Measurements from ENCODE around the gene ITGA8.
"Not testable (repeated sequence)": the region's sequence is repeated elsewhere in the genome, so short reads cannot be mapped to it uniquely, and the experiment has no call there.

ITGA8 gene

DNA sequence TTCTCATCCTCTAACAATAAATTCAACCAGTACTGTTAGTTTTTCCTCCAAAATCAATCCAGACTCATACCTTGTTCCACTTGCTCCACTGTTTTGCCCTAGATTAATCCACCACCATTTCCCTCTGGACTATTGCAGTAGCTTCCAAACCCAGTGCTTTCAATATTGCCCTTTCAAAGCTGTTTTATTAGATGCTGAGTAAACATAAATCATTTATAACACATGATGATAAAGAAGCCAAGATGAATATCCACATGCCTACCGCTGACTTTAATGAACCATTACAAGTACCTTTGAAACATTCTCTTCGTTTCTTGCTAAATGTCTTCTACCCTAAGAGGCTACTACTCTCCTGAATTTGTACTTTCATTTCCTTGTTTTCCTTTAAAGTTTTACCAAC is 174.5 kb downstream of the ITGA8 start:
- no peak for DNase-seq

- DNase-seq = no peak
Measured at GRCh38 chr10:15543994-15544393, 175.7 kb downstream of the ITGA8 start.

DNA sequence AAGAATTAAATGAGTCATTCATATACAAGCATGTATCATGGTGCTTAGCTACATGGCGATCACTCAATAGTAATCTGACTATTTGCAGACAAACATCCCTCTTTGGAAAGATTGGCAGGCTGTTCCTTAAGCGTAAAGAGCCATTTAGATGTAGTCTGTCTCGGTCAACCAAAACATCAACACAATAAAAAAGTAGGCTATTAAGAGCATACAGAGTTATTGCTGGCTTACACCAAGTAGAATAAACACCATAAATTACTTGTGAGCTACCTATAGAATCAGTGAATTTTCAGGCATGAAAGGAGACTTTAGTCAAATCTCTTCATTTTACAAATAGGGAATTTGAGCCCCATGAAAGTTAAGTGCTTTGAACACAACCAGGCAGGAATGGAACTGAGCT is 176.9 kb downstream of the ITGA8 start:
- no peak for DNase-seq

DNA sequence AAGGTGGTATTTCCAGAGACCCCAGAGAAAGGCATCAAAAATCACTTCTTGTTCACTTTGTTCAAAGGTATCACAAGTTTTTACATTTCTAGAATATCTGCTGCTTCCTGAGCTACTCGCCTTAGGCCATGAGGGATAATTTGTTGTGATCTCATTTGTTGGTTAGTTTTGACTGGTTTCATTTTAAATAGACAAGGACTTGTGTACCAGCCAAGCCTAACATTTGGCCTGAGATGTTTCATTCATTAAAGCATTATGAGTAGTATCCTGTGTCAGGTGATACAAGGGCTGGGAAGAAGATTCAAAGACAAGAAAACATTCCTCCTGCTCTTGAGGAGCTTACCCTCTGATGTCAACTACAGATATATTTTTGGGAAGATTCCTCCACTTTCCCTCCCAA is 178.3 kb downstream of the ITGA8 start:
- DNase-seq = no peak

DNA sequence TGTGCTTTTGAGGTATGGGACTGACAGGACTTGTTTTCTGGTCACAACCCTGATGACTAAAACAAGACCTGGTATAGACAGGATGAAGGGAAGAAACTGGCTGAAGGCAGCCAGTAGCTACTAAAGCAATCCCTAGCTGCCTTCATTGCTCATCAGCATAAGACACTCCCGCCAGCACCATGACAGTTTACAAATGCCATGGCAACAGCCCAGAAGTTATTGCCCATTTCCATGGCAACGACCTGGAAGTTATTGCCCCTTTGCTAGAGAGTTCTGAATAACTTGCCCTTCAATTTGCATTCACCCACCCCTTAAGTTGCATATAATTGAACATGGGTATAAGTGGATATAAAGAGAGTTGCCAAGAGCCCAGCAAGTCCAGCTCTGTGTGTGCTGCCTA is 179.0 kb downstream of the ITGA8 start:
- DNase-seq = no peak

GRCh38 chr10:15539262-15539661 is 180.5 kb downstream of the ITGA8 start:
- no peak for DNase-seq

GRCh38 chr10:15534928-15535538 is 184.7 kb downstream of the ITGA8 start:
- not testable (repeated sequence) for DNase-seq

GRCh38 chr10:15531927-15532722 is 187.6 kb downstream of the ITGA8 start:
- DNase-seq = no peak

- DNase-seq = no peak
Measured at GRCh38 chr10:15528859-15529239, 190.9 kb downstream of the ITGA8 start.

DNA sequence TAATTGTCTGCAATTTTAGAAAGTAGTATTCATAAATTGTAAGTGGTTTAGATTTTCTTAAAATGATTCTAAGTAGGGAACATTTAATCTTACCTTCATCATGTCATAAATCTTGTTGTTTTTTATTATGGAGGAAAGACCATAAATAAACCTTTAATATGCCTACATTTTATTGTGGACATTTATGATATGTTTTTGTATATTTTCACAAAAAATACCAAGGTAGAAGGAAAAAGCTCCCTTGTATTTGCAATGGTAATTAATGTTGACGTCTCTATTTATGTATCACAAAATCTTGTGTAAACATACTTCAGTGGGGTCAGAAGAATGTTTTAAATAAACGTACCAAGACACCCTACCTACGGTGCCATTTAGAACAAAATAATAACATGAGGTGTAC is 193.0 kb downstream of the ITGA8 start:
- no peak for DNase-seq

DNA sequence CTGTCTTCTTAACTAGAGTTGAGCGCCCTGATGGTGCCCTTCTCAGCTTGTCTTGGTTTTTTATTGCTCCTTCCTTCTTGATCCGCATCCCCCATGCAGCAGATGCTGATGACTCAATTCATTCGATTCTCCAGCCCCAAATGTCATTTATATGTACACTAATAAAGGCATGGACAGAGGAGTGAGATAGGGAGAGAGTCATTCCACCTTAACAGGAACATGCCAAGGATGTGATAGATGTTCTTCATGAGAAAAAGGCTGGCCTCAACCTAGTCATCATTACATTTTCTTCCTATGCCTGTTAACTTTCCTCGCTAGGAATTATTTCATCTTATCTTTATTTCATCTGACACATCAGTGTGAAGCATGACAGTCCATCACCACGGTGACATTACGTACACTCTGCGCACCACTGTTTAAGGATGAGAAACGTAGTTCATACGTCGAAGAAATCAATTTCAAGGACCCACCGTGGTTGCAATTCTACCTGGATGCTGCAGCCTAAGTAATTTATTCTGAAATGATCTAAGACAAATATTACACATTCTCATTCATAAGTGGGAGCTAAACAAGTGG is 198.3 kb downstream of the ITGA8 start:
- DNase-seq = no peak

DNA sequence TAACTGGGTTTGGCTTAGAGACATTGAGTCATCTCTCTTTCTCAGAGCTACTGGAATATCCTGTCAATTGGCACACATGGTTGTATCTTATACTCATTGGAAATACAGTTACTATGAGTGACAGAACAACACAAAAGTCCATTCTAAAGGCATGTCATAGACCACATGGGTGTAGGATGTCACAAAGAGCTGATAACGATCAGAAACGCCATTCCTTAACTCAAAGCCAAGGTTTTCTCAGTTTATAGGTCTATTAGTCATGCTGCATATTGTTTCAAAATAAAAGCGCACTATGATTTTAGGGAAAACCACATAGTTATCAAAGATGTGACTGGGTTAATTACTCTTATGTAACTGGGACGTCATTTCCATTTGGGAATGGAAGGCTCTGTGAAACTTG is 201.5 kb downstream of the ITGA8 start:
- DNase-seq = no peak

DNA sequence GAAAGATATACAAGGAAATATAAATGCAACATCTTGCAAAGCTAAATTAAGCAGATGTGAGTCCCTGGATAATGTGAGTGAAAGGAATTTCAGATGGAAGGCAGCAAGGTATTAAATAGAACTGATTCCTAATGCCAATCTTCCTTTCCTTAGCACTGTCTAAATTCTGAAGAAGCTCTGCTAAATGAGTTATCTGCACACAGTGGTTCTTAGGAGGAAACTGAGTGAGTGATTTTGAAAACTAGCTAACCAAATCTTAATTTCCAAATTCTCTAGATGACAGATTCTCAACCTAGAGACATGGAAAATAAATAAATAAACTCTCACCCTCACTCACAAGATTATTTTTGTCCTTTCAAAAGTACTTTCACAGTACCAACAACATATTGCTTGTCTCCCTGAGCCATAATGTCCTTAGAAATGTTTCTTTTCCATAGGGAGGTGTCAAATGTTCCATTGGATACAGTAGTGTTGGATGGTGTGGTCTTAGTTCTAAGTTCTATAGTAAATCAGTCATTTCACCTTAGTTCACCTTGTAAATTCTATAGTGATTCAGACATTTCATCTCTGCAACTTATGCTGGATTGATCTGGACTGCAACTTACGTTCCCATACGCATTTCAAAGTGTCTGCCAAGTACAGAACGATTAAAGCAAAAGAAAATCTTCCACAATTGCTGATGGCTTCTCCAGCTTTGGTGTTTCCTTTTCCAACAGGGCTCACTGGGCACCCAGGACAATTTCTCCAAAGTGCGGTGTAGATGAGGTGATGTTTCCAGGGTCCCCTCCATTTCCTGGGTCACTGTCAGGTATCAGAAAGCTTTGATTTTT is 203.3 kb downstream of the ITGA8 start:
- DNase-seq = no peak

DNA sequence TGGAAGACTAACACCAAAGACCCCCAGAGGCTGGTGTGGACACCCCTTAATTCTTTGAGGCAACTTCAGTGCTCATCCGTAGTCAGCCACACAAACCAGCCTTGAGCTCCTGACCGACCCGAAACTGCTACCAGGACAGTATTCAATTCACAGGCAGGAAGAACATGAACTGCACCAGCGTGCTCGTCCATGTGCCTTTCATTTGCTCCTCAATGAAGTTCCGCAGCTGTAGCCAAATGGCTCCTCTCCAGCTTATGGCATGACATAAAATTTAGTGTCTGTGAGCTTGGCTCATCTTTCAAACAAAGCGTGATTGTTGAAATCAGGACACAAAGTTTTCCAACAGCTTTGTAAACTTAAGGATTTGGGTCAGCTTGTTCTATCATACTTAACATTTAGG is 204.5 kb downstream of the ITGA8 start:
- DNase-seq = no peak

DNA sequence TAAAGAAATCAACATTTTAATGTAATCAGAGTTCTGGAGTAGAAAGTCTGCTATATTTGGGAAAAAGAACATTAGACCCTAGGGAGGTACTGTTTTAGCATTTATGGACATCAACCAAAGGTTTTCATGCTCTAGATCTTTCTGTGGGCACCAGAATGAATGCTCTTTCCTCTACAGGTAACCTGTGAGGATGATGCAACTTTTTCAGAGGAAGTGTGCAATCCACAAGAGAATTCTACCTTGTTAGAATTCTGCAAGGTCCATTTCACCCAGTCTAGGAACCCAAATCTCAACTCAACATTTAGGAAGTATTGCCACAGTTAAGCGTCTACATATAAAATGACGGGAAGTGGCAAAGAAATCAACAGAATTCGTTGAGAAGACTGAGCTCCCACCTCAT is 208.8 kb downstream of the ITGA8 start:
- DNase-seq = no peak

GRCh38 chr10:15505329-15505728 is 214.4 kb downstream of the ITGA8 start:
- DNase-seq = no peak

DNA sequence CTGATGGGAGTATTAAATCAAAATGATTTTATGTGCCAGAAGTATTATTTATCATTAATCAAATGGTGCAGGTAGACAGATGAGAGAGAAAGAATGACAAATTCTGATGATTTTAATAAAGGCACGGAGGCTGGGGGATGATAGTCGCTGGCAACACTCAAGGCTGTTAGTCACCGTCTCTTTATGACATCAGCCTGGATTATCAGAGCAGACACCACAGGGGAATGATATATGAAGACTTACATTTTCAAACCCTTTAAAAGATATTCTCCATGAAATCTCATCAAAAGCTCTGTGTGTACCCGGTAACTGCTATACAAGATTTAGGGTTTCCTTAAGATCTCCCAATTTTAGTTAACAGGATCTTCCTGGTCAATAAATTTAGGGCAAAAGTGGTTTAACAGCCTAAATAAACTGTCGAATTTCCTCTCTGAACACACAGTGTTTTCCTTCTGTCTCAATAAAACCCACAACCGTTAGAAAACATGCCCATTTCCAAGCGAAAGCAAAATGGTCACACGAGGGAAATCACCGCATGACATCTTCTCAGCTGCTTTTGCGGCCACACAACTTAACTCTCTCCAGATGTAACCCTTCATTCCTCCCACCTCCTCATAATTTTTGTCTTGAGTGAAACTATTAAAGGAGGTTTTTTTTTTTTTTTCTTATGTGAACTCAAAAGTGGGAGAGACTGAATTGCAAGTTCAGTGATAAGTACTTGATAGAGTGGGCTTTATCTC is 215.5 kb downstream of the ITGA8 start:
- DNase-seq = no peak

- no peak for DNase-seq
Measured at GRCh38 chr10:15494850-15495506, 224.7 kb downstream of the ITGA8 start.

DNA sequence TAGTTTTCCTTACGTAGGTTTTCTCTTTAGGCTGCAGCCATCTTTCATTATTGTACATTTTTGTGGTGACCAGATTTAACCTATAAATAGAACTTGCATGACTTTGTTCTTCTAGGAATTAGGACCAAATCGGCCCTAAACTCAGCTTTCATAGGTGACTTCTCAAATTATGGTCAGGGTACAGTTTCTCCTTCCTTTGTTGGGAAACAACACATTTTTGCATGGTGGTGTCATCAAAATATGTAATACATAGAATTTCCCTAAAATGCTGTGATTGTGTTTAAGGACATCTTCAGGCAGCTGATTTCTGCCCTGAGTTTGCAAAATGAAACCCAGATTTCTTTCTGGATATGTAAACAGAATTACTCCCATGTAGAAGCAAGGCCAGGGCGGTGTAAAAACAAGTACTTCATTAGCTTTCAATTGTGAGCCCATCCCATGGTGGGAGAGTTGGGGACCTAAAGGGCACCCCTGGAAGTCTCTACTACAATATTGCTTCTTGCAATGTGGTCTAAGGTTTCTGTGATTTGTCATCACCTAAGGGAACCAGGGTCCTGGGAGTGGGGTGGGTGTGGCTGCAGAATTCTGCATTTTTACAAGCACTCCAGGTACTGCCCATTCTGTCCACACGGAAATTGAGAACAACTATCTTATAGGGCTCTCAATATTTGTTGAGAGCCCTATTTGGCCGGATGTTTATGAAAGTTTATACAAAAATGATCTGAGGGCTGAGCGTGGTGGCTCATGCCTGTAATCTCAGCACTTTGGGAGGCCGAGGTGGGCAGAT is 227.7 kb downstream of the ITGA8 start:
- DNase-seq = no peak

- DNase-seq = no peak
Measured at GRCh38 chr10:15489431-15489830, 230.3 kb downstream of the ITGA8 start.

DNA sequence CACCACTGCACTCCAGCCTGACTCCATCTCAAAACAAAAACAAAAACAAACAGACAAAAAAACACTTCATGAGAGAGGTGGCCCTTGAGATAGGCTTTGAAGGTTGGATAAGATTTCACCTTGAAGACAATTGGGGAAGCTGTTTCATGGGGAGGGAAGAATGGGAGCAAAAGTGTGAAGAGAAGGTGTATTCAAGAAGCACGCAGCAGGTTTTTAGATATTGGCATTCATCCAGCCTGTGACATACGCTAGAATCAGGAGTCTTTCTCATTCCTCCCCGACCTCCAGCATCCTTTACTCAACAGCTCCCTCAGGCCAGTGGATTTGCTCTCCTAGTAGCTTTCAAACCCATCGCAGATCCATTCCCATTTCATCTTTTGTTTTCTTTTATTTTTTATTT is 232.3 kb downstream of the ITGA8 start:
- DNase-seq = no peak
